ENCODE data around the gene BTRC.

BTRC gene

DNA sequence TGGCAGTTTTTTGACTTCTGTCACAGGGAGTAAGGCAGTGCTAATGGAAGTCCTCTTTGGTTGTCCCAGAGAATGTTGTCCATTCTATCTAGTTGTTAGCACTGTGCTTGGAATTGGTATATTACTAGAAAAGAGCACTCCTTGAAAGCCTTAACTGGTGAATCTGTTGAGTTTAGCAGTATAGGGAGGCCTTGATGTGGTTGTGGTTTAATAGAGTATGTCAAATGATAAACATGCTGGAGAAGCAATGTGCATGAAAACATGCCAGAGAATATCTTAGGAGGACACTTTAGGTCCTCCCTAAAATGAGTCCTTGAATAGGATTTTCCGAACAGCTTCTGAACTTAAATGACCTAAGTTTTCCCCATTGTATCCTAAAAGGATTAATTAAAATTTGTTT, 98.6 kb downstream of the BTRC start:
- in situ Hi-C loops (cut with MboI; ENCODE audit: low pct_unique_long_range_greater_than_20kb, low sequenced_read_pairs, unreplicated experiment): no loop called here
- no peak for DNase-seq (ENCODE audit: low spot score)
- TF ChIP-seq, protein P1, sequence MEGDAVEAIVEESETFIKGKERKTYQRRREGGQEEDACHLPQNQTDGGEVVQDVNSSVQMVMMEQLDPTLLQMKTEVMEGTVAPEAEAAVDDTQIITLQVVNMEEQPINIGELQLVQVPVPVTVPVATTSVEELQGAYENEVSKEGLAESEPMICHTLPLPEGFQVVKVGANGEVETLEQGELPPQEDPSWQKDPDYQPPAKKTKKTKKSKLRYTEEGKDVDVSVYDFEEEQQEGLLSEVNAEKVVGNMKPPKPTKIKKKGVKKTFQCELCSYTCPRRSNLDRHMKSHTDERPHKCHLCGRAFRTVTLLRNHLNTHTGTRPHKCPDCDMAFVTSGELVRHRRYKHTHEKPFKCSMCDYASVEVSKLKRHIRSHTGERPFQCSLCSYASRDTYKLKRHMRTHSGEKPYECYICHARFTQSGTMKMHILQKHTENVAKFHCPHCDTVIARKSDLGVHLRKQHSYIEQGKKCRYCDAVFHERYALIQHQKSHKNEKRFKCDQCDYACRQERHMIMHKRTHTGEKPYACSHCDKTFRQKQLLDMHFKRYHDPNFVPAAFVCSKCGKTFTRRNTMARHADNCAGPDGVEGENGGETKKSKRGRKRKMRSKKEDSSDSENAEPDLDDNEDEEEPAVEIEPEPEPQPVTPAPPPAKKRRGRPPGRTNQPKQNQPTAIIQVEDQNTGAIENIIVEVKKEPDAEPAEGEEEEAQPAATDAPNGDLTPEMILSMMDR (IDR thresholded peaks at IDR 0.05; ENCODE audit: extremely low read depth, insufficient read depth, missing control alignments): no peak

DNA sequence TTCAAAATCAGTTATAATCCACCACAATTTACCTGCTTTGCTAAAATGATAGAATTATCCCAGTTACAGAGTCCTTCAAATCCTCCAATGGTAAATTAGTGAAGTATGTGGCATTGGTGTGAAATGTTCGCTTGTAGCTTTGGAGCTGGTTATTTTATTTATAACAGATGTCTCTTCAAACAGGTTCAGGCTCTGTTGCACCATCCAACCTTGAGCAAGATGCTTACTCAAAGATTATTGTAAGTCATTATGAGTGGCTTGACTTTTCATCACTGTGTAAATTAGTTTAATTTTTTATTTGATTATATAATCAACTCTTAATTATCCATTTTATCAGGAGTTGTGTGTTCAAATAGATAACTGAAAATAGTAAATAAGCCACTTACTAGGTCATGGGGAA, 99.4 kb downstream of the BTRC start:
- DNase-seq (ENCODE audit: low spot score): no peak
- in situ Hi-C loops (cut with MboI; ENCODE audit: low pct_unique_long_range_greater_than_20kb, low sequenced_read_pairs, unreplicated experiment): no loop called here
- TF ChIP-seq, protein P1 (IDR thresholded peaks at IDR 0.05; ENCODE audit: extremely low read depth, insufficient read depth, missing control alignments): no peak

DNA sequence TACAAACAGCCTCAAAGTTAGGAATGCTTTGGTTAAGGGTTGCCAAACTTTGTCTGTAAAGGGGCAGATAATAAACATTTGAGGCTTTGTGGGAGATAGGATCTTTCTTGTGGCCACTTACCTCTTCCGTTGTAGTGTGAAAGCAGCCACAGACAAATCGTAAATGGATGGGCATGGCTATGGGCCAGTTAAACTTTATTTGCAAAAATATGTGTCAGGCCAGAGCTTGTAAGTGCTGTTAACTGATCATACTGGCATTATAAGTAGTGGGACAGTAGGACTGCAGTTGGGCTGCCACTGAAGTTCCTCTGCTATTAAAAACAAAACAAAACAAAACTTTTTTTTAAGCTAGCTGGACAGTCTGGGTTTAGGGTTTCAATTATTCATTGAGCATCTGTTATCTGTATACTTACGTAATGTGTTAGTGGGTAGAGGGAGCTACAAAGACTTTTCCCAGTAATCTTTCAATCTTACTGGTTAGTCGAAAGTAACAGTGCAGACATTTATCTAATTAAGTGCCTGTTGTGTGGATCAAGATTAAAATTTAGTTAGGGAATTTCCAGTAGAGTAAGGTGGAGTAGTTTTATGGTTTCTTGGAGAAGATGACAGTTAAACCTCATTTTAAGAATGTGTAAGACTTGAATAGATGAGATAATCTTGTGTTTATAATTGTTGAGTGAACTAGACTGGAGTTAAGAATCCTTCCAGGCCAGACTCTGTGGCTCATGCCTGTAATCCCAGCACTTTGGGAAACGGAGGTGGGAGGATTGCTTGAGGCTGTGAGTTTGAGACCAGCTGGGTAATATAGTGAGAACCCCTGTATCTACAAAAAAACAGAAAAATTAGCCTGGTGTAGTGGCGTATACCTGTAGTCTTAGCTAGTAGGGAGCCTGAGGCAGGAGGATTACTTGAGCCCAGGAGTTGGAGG, 100.1 kb downstream of the BTRC start:
- no peak for DNase-seq (ENCODE audit: low spot score)
- TF ChIP-seq, protein P1 (IDR thresholded peaks at IDR 0.05; ENCODE audit: extremely low read depth, insufficient read depth, missing control alignments): no peak
- in situ Hi-C loops (cut with MboI; ENCODE audit: low pct_unique_long_range_greater_than_20kb, low sequenced_read_pairs, unreplicated experiment): no loop called here

DNA sequence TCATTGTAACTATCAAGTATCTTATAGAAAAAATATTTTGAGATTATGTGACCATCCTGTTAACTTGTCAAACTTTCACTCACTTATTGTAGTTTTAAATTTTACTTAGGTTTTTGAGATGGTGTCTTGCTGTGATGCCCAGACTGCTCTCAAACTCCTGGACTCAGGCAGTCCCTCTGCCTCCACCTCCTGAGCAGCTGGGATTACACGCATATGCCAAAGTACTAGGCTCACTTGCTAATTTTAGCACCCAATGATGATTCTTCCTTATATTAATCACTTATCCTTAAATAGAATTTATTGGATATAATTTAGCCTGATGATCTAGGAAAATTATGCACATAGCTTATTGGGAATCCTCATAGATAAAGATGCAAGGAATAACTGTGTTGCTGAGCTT, 104.9 kb downstream of the BTRC start:
- DNase-seq (ENCODE audit: low spot score): no peak
- TF ChIP-seq, protein P1 (IDR thresholded peaks at IDR 0.05; ENCODE audit: extremely low read depth, insufficient read depth, missing control alignments): no peak
- in situ Hi-C loops (cut with MboI; ENCODE audit: low pct_unique_long_range_greater_than_20kb, low sequenced_read_pairs, unreplicated experiment): no loop called here

DNA sequence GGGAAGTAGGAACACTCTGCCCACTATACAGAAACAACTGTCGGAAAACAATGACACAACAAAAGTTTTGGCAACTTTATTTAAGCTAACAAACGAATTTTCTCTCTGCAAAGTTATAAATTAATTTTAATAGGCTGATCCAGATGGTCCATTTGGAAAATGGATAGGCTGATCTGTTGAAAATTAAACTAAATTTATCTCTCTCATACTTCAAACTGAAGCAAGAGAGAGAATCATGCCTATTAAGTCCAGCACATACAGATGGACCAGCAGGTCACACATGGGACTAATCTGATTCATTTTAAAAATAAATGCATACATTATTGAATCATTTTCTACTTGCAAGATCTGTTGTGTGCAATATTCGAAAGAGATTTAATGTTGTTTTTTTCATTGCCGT, 110.1 kb downstream of the BTRC start:
- in situ Hi-C loops (cut with MboI; ENCODE audit: low pct_unique_long_range_greater_than_20kb, low sequenced_read_pairs, unreplicated experiment): no loop called here
- no peak for DNase-seq (ENCODE audit: low spot score)
- TF ChIP-seq, protein P1 (IDR thresholded peaks at IDR 0.05; ENCODE audit: extremely low read depth, insufficient read depth, missing control alignments): no peak

DNA sequence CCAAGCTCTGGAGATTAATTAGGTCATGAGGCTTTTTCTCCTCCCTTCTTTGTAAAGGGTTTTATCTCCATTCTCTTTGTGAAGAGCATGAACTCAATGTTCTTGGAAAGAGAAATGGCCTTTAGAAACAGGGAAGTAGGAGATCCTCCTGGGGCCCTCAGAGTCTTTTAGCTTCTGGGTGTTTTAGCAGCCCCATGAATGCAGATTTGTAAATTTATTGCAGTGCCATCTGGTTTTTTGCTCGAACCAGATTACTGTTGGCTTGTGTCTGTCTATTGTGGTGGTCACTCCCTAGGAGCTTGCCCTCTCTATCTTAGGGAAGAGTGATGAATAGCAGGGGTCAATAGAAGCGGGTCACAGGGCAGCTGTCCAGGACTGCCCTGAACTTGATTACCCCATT, 110.6 kb downstream of the BTRC start:
- in situ Hi-C loops (cut with MboI; ENCODE audit: low pct_unique_long_range_greater_than_20kb, low sequenced_read_pairs, unreplicated experiment): no loop called here
- no peak for DNase-seq (ENCODE audit: low spot score)
- TF ChIP-seq, protein P1 (IDR thresholded peaks at IDR 0.05; ENCODE audit: extremely low read depth, insufficient read depth, missing control alignments): no peak

Measured in GM13977 (cell line).